Hepatocyte (in vitro differentiated cells): Measurements from ENCODE around the gene CDH15. TPM values are rescaled to one million over a fixed set of nuclear protein-coding genes. Genes with fewer than 3 reads are reported as not detected.
"Not testable (repeated sequence)": the region's sequence is repeated elsewhere in the genome, so short reads cannot be mapped to it uniquely, and the experiment has no call there.

Source experiments
- DNase-seq: peaks from one replicate; pipeline ENCODE4 v3.0.0-alpha.2; 2016; ENCODE audit warnings: low spot score
- H2AFZ ChIP-seq: fragments of 200-600 bp; sonication (generic); 2 replicates; pipeline ENCODE4 v1.6.0; 2016; ENCODE audit warnings: antibody characterized with exemption, mild to moderate bottlenecking
- H3K27ac ChIP-seq: fragments of 200-600 bp; sonication (generic); 2 replicates; pipeline ENCODE4 v1.5.1; 2016; ENCODE audit warnings: mild to moderate bottlenecking
- H3K27me3 ChIP-seq: fragments of 200-600 bp; sonication (generic); 2 replicates; pipeline ENCODE4 v1.6.1; 2016
- H3K36me3 ChIP-seq: fragments of 200-600 bp; sonication (generic); replicated peaks from 2 replicates; pipeline ENCODE4 v1.5.1; 2016; ENCODE audit warnings: low read depth; ENCODE audit not compliant: insufficient read depth
- H3K4me1 ChIP-seq: fragments of 200-600 bp; sonication (generic); 2 replicates; pipeline ENCODE4 v1.5.1; 2016; ENCODE audit warnings: mild to moderate bottlenecking, moderate library complexity; ENCODE audit not compliant: insufficient read depth
- H3K4me2 ChIP-seq: fragments of 200-600 bp; sonication (generic); 2 replicates; pipeline ENCODE4 v1.6.0; 2016
- H3K4me3 ChIP-seq: fragments of 200-600 bp; sonication (generic); 2 replicates; pipeline ENCODE4 v1.5.1; 2016; ENCODE audit warnings: mild to moderate bottlenecking
- H3K79me2 ChIP-seq: fragments of 200-600 bp; sonication (generic); 2 replicates; pipeline ENCODE4 v1.6.0; 2017; ENCODE audit warnings: mild to moderate bottlenecking
- H3K9me2 ChIP-seq: fragments of 200-600 bp; sonication (generic); replicated peaks from 2 replicates; pipeline ENCODE4 v1.6.0; 2017; ENCODE audit warnings: mild to moderate bottlenecking; ENCODE audit not compliant: insufficient read depth
- H3K9me3 ChIP-seq: fragments of 200-600 bp; sonication (generic); 2 replicates; pipeline ENCODE4 v1.5.1; 2016; ENCODE audit warnings: low read depth, mild to moderate bottlenecking
- H4K20me1 ChIP-seq: fragments of 200-600 bp; sonication (generic); 2 replicates; pipeline ENCODE4 v1.6.0; 2016; ENCODE audit warnings: mild to moderate bottlenecking; ENCODE audit not compliant: insufficient read depth, poor library complexity, severe bottlenecking
- CTCF ChIP-seq: fragments of 200-600 bp; sonication (generic); IDR thresholded peaks from 2 replicates; pipeline ENCODE4 v1.5.1; 2016; ENCODE audit warnings: antibody characterized with exemption, mild to moderate bottlenecking; ENCODE audit not compliant: poor library complexity
- EZH2 ChIP-seq: fragments of 200-600 bp; sonication (generic); IDR thresholded peaks from 2 replicates; pipeline ENCODE4 v1.6.1; 2016; ENCODE audit warnings: antibody characterized with exemption, mild to moderate bottlenecking, borderline replicate concordance
- EZH2phosphoT487 ChIP-seq: fragments of 200-600 bp; sonication (generic); IDR thresholded peaks from one replicate; pipeline ENCODE4 v1.6.1; 2018; ENCODE audit warnings: antibody characterized with exemption, mild to moderate bottlenecking, low read depth, moderate library complexity; ENCODE audit not compliant: unreplicated experiment, severe bottlenecking
- WGBS: methylation state at CpG from one replicate; pipeline ENCODE4 v1.1.6; 2016; ENCODE audit warnings: low lambda C conversion rate; ENCODE audit errors: missing lambda C conversion rate; 5-methylcytosine and 5-hydroxymethylcytosine counted together
- polyA plus RNA-seq: library from polyadenylated mRNA; unstranded; fragments of >200 nt; fragmentation: Nextera tagmentation; extraction: Ambion mirVana; gene quantifications from 2 replicates; pipeline ENCODE4 v1.2.1, GENCODE V29; 2016
- total RNA-seq: library from RNA; depleted of rRNA; stranded (reverse); fragments of >200 nt; gene quantifications from 2 replicates; pipeline ENCODE4 v1.2.3, GENCODE V29; 2014

CDH15 gene
- total and polyA plus RNA-seq, 2 experiments from 2014 or later: 0.13 to 0.47 TPM

GRCh38 chr16:89187770-89188392 is 16.3 kb downstream of the CDH15 start:
- H3K79me2 ChIP-seq: no peaks in the 10 kb centered on the region
- no peak overlapping the region for H3K4me3 ChIP-seq
- no peak overlapping the region for H3K27ac ChIP-seq
- no peaks in the 10 kb centered on the region for H3K9me2 ChIP-seq
- no peaks in the 10 kb centered on the region for H3K27me3 ChIP-seq
- DNase-seq: no peak
- 81% methylated on average over 17 of the region's 19 CpGs for WGBS
- no peaks in the 10 kb centered on the region for H3K9me3 ChIP-seq
- H2AFZ ChIP-seq: no peak overlapping the region
- H3K4me2 ChIP-seq: no peak overlapping the region
- peaks cover 6% of the 10 kb centered on the region for H3K4me1 ChIP-seq
- no peaks in the 10 kb centered on the region for H3K36me3 ChIP-seq
- no peaks in the 10 kb centered on the region for H4K20me1 ChIP-seq
- TF ChIP-seq CTCF: no peak

GRCh38 chr16:89188471-89189357 is 17.2 kb downstream of the CDH15 start:
- H3K9me2 ChIP-seq, H3K36me3 ChIP-seq, DNase-seq, H4K20me1 ChIP-seq, H3K79me2 ChIP-seq, H3K27ac ChIP-seq, H2AFZ ChIP-seq, H3K4me3 ChIP-seq, H3K9me3 ChIP-seq, H3K4me2 ChIP-seq, H3K27me3 ChIP-seq, H3K4me1 ChIP-seq: not testable (repeated sequence)
- 93% methylated on average over 14 of the region's 25 CpGs for WGBS

GRCh38 chr16:89189358-89190025 is 17.9 kb downstream of the CDH15 start:
- H4K20me1 ChIP-seq: no peaks in the 10 kb centered on the region
- DNase-seq: no peak
- H2AFZ ChIP-seq: no peak overlapping the region
- H3K27me3 ChIP-seq: no peaks in the 10 kb centered on the region
- no peak overlapping the region for H3K27ac ChIP-seq
- 79% methylated on average over 14 of the region's 14 CpGs for WGBS
- no peaks in the 10 kb centered on the region for H3K9me2 ChIP-seq
- no peaks in the 10 kb centered on the region for H3K79me2 ChIP-seq
- peaks cover 6% of the 10 kb centered on the region for H3K4me1 ChIP-seq
- TF ChIP-seq EZH2phosphoT487 (no peak), CTCF (no peak), EZH2 (no peak)
- no peaks in the 10 kb centered on the region for H3K36me3 ChIP-seq
- H3K4me2 ChIP-seq: no peak overlapping the region
- no peaks in the 10 kb centered on the region for H3K9me3 ChIP-seq
- H3K4me3 ChIP-seq: no peak overlapping the region
